ENCODE data around the gene KYAT1. TPM values are rescaled to one million over a fixed set of nuclear protein-coding genes. Genes with fewer than 3 reads are reported as not detected.

The KYAT1 gene
- total and polyA plus RNA-seq, 2 of the 13 experiments (the other 11 are each of a cell fraction or from before 2014, with no cell fraction given) = 9.2 to 46.5 TPM

GRCh38 chr9:128917151-128917849, 35.5 kb upstream of the KYAT1 start (continued):
- TF ChIP-seq ZNF790 (CRISPR knock-in tag; IDR thresholded peaks at IDR 0.05; ENCODE audit: borderline replicate concordance) = 0 out of 2 replicates have a peak, but pooled peaks have one; percentile 36
- peak; percentile 96 for TF ChIP-seq ZNF263 (CRISPR knock-in tag; IDR thresholded peaks at IDR 0.05)
- peak; percentile 93; the same call in 1 of the 2 replicates for TF ChIP-seq ZBTB4 (CRISPR knock-in tag; IDR thresholded peaks at IDR 0.05; ENCODE audit: borderline replicate concordance)
- TF ChIP-seq ZNF232 (CRISPR knock-in tag; IDR thresholded peaks at IDR 0.05; ENCODE audit: borderline replicate concordance) = 0 out of 2 replicates have a peak, but pooled peaks have one; percentile 69
- 0 out of 2 replicates have a peak, but pooled peaks have one; percentile 35 for TF ChIP-seq ZBTB2 (CRISPR knock-in tag; IDR thresholded peaks at IDR 0.05; ENCODE audit: low read depth)
- no peak for TF ChIP-seq ZNF235 (CRISPR knock-in tag; IDR thresholded peaks at IDR 0.05; ENCODE audit: borderline replicate concordance)
- no peak for TF ChIP-seq FIP1L1 (IDR thresholded peaks at IDR 0.05; ENCODE audit: borderline replicate concordance, insufficient read depth, low read depth, low read length)
- TF ChIP-seq MEIS1 (CRISPR knock-in tag; IDR thresholded peaks at IDR 0.05; ENCODE audit: borderline replicate concordance) = peak; percentile 34; the same call in 1 of the 2 replicates
- 0 out of 2 replicates have a peak, but pooled peaks have one; percentile 49 for TF ChIP-seq ZXDC (CRISPR knock-in tag; IDR thresholded peaks at IDR 0.05)
- peak; percentile 54 for TF ChIP-seq ZFY (CRISPR knock-in tag; IDR thresholded peaks at IDR 0.05)
- peak; percentile 82; the same call in 1 of the 2 replicates for TF ChIP-seq ZNF558 (CRISPR knock-in tag; IDR thresholded peaks at IDR 0.05; ENCODE audit: borderline replicate concordance)
- TF ChIP-seq ELF1 (CRISPR knock-in tag; IDR thresholded peaks at IDR 0.05) = 0 out of 2 replicates have a peak, but pooled peaks have one; percentile 34
- peak; percentile 47; the same call in 1 of the 2 replicates for TF ChIP-seq ZNF580 (CRISPR knock-in tag; IDR thresholded peaks at IDR 0.05; ENCODE audit: borderline replicate concordance, low read depth)
- TF ChIP-seq ZNF773 (CRISPR knock-in tag; IDR thresholded peaks at IDR 0.05; ENCODE audit: borderline replicate concordance) = no peak
- TF ChIP-seq EP300 (IDR thresholded peaks at IDR 0.05; ENCODE audit: low read depth in 2 of 2, low read length in 2 of 2) = peak in 1 of 2 experiments; percentile 77; a peak in 2 of 4 replicates
- peak; percentile 53; the same call in 1 of the 2 replicates for TF ChIP-seq EP300 (CRISPR knock-in tag; IDR thresholded peaks at IDR 0.05; ENCODE audit: borderline replicate concordance)
- peak; percentile 51 for TF ChIP-seq GABPB1 (CRISPR knock-in tag; IDR thresholded peaks at IDR 0.05)
- no peak for TF ChIP-seq ZNF639 (CRISPR knock-in tag; conservative IDR thresholded peaks at IDR 0.05)
- 0 out of 2 replicates have a peak, but pooled peaks have one; percentile 17 for TF ChIP-seq ZNF317 (CRISPR knock-in tag; IDR thresholded peaks at IDR 0.05)
